Ovary (tissue), 3 donors: ENCODE results near the gene MAML1.

ENCODE experiments used
- POLR2A ChIP-seq: fragments of 450-650 bp; IDR thresholded peaks from one replicate; pipeline ENCODE4 v1.6.1; 2017; ENCODE audit warnings: antibody characterized with exemption, mild to moderate bottlenecking, moderate library complexity
- TF ChIP-seq, protein P1 (sequence below), 3 donors: fragments of 450-650 bp in 2 of 3; fragments of 200-600 bp in 1 of 3; IDR thresholded peaks; one replicate each; pipeline versions ENCODE4 v1.5.1 to v1.8.0; 2016 to 2022; ENCODE audit warnings: antibody characterized with exemption in 3 of 3, mild to moderate bottlenecking in 1 of 3
- donor health status: DM: no; HTN: no; CAD: no.

DNA sequence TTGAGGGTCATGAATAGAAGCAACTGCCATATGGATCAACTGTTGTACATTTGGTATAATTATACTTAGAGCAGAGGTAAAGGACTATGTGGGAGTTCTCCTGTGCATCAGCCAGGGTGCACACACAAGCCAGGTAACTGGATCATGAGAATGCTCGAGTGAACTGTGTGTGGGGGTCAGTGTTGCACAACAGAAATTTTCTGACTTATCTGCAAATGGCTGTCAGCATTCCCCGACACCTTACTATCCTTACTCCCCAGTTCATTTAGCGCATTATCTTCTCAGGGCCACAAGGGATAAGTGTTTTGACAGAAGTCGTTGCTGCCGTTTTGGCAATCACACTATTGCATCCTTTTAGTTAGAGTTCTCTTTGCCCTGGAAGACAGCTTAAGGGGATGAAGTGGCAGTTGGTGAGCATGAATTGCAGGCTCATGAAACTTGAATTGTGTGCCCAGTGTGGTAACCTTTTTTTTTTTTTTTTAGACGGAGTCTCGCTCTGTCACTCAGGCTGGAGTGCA is 32.2 kb upstream of the MAML1 start:
- TF ChIP-seq, protein P1, sequence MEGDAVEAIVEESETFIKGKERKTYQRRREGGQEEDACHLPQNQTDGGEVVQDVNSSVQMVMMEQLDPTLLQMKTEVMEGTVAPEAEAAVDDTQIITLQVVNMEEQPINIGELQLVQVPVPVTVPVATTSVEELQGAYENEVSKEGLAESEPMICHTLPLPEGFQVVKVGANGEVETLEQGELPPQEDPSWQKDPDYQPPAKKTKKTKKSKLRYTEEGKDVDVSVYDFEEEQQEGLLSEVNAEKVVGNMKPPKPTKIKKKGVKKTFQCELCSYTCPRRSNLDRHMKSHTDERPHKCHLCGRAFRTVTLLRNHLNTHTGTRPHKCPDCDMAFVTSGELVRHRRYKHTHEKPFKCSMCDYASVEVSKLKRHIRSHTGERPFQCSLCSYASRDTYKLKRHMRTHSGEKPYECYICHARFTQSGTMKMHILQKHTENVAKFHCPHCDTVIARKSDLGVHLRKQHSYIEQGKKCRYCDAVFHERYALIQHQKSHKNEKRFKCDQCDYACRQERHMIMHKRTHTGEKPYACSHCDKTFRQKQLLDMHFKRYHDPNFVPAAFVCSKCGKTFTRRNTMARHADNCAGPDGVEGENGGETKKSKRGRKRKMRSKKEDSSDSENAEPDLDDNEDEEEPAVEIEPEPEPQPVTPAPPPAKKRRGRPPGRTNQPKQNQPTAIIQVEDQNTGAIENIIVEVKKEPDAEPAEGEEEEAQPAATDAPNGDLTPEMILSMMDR (IDR thresholded peaks at IDR 0.05): no peak
- no peak for TF ChIP-seq POLR2A
